Stimulated activated CD4-positive, alpha-beta T cell treated with anti-CD3 and anti-CD28 coated beads, Interleukin-4, amount 100 ng/mL, for 48 hours (primary cell): Measurements from ENCODE around the gene SNRPD1.
A peak's percentile ranks its signal among the peaks of the same experiment; 100 is the strongest.
"Not testable (repeated sequence)": the region's sequence is repeated elsewhere in the genome, so short reads cannot be mapped to it uniquely, and the experiment has no call there.

Source experiments
- DNase-seq, 2 donors: peaks; one replicate each; pipeline ENCODE4 v3.0.0-alpha.2; 2020; ENCODE audit warnings: low read depth in 2 of 2

SNRPD1 gene

GRCh38 chr18:21636769-21637168 is 24.7 kb downstream of the SNRPD1 start:
- DNase-seq: no peak

- DNase-seq: no peak
Measured at GRCh38 chr18:21638822-21639221, 26.7 kb downstream of the SNRPD1 start.

GRCh38 chr18:21640375-21640774 is 28.3 kb downstream of the SNRPD1 start:
- not testable (repeated sequence) for DNase-seq

GRCh38 chr18:21650311-21650710 is 38.2 kb downstream of the SNRPD1 start:
- no peak for DNase-seq

GRCh38 chr18:21652073-21652472 is 40.0 kb downstream of the SNRPD1 start:
- DNase-seq: no peak

GRCh38 chr18:21653361-21653760 is 41.2 kb downstream of the SNRPD1 start:
- DNase-seq: no peak

- no peak for DNase-seq
Measured at GRCh38 chr18:21656402-21656801, 44.3 kb downstream of the SNRPD1 start.

- no peak for DNase-seq
Measured at GRCh38 chr18:21660078-21660477, 48.0 kb downstream of the SNRPD1 start.

- DNase-seq: no peak
Measured at GRCh38 chr18:21662581-21662980, 50.5 kb downstream of the SNRPD1 start.

GRCh38 chr18:21663578-21663977 is 51.5 kb downstream of the SNRPD1 start:
- DNase-seq: no peak

- DNase-seq: no peak
Measured at GRCh38 chr18:21664069-21664468, 52.0 kb downstream of the SNRPD1 start.

- DNase-seq: no peak
Measured at GRCh38 chr18:21669736-21670285, 57.7 kb downstream of the SNRPD1 start.

- DNase-seq: no peak
Measured at GRCh38 chr18:21672521-21673267, 60.6 kb downstream of the SNRPD1 start.

GRCh38 chr18:21675354-21675753 is 63.2 kb downstream of the SNRPD1 start:
- DNase-seq: peak; percentile 6 to 12

- DNase-seq: no peak
Measured at GRCh38 chr18:21678859-21679258, 66.7 kb downstream of the SNRPD1 start.

- DNase-seq: no peak
Measured at GRCh38 chr18:21680161-21680560, 68.0 kb downstream of the SNRPD1 start.

GRCh38 chr18:21682371-21683051 is 70.4 kb downstream of the SNRPD1 start:
- no peak for DNase-seq
